Measurements from ENCODE around the gene PNMA6F.
"Not testable (repeated sequence)": the region's sequence is repeated elsewhere in the genome, so short reads cannot be mapped to it uniquely, and the experiment has no call there.

Gene PNMA6F

DNA sequence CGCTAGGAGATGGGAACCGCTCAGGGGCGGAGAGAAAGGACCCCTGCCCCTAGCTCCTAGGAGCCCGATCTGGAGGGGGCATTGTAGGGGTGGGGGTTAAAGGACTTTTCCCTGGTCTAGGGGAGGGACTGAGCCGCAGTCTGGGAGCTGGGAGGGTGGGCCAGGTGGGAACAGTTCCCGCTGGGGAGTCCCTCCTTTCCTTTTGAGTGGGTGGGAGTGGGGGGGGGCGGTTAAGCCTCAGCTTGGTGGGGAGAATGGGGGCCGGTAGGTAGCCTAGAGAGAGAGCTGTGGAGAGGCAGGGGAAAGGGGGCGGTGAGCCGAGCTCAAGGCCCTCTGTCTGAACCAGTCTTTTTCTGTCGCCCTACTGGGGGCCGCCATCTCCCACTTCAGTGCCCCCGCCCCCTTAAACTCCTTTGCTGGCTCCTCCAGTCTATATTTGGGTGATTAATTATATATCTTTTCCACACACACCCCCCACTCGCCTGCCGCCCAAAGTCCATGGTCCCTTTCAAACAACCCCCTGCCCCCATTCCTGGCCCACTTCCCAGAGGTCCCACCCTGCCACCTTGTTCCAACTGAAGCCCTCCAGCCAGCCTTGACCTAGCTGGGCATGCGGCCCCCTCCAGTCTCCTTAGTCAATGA is 13.2 kb upstream of the PNMA6F start:
- no peak for DNase-seq

GRCh38 chrX:153333821-153334653 is 12.5 kb upstream of the PNMA6F start, which contains the start of gene ZNF275:
Gene ZNF275 (plus strand): TSS chrX:153334153. CDS start chrX:153336680, 2,527 bp downstream.
- DNase-seq, result peak; percentile 46 to 79 (median 62)

DNA sequence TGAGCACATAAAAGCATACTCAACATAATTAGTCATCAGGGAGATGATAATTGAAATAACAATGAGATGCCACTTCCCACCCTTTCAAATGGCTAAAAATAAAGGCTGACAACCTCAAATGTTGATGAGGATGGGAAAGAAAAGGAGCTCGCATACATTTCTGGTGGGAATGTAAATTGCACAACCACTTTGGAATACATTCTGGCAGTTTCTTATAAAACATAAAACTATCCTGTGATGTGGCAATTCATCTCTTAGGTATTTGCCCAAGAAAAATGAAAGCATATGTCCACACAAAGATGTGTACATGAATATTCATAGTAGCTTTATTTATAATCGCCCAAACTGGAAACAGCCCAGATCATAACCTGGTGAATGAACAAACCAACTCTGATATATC is 11.7 kb upstream of the PNMA6F start:
- no peak for DNase-seq

DNA sequence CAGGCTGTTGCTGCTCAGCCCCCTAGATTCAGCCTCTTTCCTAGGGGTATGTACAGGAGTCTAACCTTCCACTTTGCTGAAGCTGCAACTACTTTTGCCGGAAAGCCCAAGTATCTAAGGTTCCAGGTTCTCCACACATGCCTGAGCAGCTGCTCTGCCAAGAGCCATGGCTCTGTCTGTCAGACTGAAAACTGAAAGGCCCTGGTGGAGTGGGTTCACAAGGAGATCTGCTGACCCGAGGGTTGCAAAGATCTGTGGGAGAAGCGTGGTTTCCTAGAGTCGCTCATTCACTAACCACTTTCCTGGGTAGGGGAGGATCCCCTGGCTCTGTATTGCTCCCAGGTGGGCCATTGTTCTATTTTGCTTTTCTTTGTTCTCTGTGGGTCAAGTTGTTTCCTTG is 6.0 kb upstream of the PNMA6F start:
- no peak for DNase-seq

DNA sequence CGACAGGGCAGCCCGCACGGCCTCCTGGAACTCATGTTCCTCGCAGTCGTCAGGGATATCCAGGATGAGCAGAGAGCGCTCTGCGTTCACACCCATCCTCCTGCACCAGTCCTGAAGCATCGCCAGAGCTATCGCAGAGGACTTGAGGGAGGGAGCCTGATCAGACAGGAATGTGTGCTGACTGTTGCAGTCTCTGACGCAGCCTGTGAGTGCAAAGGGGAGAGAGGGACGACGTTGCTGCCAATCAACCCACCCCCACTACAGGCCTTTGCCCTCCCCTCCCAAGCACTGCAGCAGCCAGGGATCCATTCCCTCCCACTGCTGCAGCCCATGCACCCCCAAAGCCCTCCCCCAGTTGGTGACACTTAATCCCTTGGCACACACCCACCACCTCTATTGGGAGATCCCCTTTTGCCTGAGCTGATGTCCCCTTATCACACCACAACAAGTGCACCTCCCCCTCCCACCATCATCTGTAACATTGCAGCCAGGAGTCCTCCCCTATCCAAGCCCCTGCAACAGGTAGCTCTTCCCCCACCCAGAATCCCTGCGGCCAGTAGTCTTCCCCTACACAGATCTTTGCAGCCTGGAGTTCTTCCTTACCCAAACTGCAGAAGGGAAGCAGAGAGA is 897 bp downstream of the PNMA6F start:
- DNase-seq, result no peak

DNA sequence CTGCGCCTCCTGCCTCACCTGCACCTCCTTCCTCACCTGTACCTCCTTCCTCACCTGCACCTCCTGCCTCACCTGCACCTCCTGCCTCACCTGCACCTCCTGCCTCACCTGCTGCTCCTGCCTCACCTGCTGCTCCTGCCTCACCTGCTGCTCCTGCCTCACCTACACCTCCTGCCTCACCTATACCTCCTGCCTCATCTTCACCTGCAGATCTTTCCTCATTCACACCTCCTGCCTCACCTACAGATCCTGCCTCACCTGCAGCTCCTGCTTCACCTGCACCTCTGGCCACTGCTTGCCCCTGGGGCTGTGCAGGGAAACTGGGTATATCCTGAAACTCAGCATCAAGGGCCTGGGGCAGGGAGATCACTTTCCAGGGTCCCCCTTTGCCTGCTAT is 1.5 kb downstream of the PNMA6F start:
- DNase-seq, result not testable (repeated sequence)

DNA sequence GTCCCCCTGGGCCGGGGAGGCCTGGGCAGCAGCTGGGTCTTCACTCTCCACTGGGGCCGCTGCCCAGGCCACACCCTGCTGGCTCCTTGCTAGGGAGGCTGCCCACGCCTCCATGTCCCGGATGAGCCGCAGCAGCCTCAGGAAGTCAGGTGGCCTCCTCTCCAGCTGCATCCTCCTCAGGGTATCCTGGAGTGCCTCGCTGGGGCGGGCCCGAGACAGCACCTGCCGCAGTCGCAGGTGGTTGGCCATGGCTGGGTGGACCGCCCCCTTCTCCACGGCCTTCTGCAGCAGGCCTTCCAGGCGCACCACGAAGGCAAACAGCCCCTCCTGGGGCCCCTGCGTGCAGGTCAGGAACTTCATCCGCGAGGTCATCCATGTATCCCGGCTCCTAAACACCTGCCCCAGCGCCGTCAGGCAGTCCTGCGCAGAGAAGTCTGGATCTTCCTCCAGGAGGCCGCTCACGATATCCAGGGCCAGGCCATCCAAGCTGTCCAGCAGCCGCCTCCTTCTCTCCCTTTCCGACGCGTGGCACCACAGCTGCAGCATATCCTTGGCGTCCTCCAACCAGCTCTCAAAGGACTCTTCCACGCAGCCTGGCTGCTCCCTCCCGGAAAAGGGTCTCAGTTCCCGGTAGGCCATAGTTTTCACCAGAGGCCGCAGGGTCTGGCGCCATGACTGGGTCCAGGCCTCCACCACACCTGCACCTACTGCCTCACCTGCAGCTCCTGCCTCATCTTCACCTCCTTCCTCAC is 2.1 kb downstream of the PNMA6F start:
- no peak for DNase-seq

GRCh38 chrX:153318811-153319210 is 2.8 kb downstream of the PNMA6F start:
- DNase-seq, result no peak

DNA sequence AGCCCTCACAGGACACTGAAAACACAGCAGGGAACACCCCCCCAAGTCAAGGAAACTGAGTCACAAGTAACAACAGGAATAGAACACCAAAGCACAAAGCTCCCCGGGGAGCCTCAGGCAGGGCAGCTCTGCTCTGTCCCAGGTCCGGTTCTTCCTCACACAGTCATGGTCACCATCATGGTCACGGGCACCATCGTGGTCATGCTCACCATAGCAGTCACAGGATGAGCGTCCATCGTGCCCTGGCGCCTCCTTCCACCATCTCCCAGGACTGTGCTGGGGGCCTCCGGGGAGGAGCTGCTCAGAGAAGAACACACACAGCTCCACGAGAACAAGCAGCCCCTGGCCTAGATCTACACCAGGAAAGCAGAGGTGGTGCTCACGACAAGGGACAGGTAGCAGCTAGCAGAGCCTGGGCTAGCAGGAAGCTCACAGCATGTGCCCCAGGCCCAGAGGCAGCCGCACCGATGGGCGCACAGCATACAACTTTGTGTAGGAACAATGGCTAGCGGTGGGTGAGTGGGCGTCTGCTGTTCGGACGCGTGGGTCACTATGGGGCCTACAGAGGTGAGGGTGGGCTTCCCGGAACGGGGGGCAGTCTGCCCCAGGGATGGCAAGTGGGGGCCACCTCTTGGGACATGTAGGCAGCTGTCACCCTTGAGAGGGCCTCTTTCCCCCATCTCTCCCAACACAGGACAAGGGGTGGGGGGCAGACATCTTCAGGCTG is 3.4 kb downstream of the PNMA6F start:
- DNase-seq, result no peak

DNA sequence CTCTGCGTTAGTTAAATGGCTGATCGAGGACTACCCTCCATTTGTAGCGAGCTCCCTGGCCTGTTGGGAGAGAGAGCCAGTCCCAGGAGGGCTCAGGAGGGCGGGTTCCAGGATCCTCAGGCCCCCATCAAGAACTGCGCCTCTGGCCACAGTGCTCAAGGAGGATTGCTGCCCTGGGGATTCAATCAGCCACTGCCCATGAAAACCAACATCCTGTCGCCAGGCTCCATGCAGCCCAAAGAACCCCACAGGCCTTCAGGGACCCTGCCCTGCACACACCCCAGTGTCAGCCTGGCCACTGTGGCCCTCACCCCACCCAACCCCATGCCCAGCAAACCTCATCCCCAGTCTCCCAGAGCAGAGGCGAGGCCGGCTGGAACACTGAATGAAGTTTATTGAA is 4.3 kb downstream of the PNMA6F start:
- DNase-seq, result no peak

GRCh38 chrX:153312842-153313241 is 8.7 kb downstream of the PNMA6F start:
- DNase-seq, result no peak

DNA sequence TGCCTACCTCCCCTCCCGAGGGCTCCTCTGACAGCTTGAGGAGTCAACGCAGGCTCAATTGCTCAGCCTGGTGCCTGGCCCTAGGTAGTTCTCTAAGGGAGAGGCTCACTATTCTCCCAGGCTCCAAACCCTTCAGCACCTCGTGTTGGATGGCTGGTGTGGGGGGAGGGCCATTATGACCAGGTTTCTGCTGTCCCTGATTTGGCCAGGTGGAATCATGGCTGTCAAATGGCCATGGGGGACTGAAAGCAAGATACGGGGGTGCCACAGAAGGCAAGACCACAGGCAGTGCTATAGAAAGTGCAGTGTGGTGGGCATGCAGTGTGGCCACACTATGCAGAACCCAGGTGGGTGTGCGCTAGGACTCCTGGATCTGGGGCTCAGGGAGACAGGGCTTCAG is 9.5 kb downstream of the PNMA6F start:
- no peak for DNase-seq

DNA sequence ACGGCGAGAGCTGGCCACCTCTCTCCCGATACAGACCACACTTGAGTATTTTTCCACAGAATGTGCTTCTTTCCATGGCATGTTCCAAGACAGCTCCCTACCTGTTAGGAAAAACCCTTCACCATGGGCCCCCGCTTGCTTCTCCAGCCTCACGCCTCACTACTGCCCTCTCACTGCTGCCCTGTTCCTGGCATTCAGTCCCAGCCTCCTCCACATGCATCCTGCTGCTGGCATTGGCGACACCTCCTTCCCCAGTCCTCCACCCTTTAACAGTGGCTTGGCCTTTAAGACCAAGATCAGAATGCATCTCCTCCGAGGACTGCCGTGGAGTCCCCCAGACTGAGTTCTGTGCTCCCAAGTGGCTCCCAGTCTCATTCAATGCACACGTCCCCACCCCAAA is 10.7 kb downstream of the PNMA6F start:
- DNase-seq, result no peak

GRCh38 chrX:153307276-153308178 is 14.0 kb downstream of the PNMA6F start:
- no peak for DNase-seq

DNA sequence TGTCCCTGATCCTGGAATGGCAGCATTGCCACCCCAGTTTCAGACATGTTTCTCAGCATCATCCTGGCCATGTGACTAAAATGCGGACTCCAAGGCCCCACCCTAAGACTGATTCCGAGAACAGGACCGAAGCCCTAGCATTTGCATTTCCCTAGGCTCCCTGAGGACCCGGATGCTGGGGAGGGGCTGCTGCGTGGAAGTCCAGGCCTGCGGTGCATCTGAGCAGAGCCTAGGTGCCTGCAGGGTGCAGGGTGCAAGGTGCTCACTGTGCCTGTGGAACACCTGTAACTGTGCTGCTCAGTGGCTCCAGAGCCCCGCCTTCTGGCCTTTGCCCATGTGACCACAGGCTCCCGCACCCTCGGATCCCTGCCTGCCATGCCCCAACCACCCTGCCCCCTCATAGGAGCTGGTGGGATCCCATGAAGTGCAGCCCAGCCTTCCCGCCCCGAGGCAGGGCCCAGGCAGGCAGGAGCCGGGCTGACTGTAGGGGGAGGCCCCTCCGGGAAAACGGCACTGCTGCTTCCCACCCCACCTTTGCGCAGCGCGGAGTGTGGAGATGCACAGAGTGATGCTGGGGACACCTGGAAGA is 14.9 kb downstream of the PNMA6F start:
- DNase-seq, result no peak

- no peak for DNase-seq
These were observed 15.6 kb downstream of the PNMA6F start for GRCh38 chrX:153305972-153306371.

DNA sequence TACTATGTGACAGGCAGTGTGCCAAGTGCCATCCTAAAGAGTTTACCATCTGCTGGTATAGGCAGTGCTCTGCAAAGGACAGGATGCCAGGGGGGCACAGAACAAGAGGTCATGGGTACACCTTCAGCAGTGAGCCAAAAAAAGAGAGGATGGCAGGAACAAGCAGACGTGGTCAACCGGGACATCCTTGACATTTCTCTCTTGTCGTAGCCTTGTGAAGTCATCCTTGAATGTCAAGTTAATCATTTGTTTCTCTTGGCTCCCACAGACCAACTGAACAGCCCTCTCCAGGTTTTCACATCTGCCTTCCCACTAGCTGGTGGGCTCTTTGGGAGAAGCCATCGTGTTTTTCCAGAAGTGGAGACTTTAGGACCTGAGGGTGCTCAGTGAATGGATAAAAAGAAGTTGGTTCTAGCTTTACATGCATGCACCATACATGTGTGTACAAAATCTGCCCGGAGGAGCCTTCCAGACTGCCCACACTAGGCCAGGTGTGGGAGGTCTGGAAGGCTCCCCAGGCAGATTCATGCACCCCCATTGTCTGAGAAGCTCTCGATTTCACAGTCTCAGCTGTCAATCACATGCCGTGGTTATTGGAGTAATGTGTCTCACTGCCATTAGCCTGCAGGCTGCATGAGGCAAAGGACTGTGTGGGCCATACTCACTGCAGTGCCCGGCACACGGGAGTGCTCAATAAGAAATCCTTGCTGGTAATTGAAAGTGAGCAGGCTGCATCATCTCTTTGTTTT is 16.4 kb downstream of the PNMA6F start:
- DNase-seq, result no peak

- DNase-seq, result no peak
These were observed 18.0 kb downstream of the PNMA6F start for GRCh38 chrX:153303276-153304262.

- DNase-seq, result no peak
These were observed 18.8 kb downstream of the PNMA6F start for GRCh38 chrX:153302796-153303195.
